Naive B cell (primary cell): ENCODE measurements around the gene LIN7A. TPM values are rescaled to one million over a fixed set of nuclear protein-coding genes. Genes with fewer than 3 reads are reported as not detected.

Experiments used
- ATAC-seq, 2 donors: fragments of 150-1000 bp; cut with Tn5 transposase; 2 replicates each; pipeline ENCODE4 v1.10.0; 2021; ENCODE audit warnings: low read depth in 2 of 2, mild to moderate bottlenecking in 2 of 2, moderate library complexity in 2 of 2
- DNase-seq: peaks from one replicate; pipeline ENCODE4 v3.0.0; 2022
- H3K27ac Mint-ChIP-seq, 6 donors: one replicate each; pipeline ENCODE4 v1.8.0; 2020 to 2022; ENCODE audit warnings: mild to moderate bottlenecking in 6 of 6, mixed read lengths in 6 of 6, moderate library complexity in 5 of 6, inconsistent platforms in 2 of 6
- H3K27me3 Mint-ChIP-seq, 3 donors: one replicate each; pipeline ENCODE4 v1.8.0; 2021 to 2022; ENCODE audit warnings: mixed read lengths in 3 of 3, mild to moderate bottlenecking in 1 of 3
- H3K36me3 Mint-ChIP-seq, 2 donors: one replicate each; pipeline ENCODE4 v1.8.0; 2020 to 2022; ENCODE audit warnings: mixed read lengths in 2 of 2, inconsistent platforms in 1 of 2, mild to moderate bottlenecking in 1 of 2
- H3K4me1 Mint-ChIP-seq, 3 donors: one replicate each; pipeline ENCODE4 v1.8.0; 2020 to 2022; ENCODE audit warnings: mixed read lengths in 3 of 3, inconsistent platforms in 1 of 3, mild to moderate bottlenecking in 1 of 3, moderate library complexity in 1 of 3
- H3K4me3 Mint-ChIP-seq, 8 donors: one replicate each; pipeline ENCODE4 v1.8.0; 2020 to 2022; ENCODE audit warnings: mild to moderate bottlenecking in 8 of 8, mixed read lengths in 8 of 8, moderate library complexity in 8 of 8, inconsistent platforms in 2 of 8
- H3K9me3 Mint-ChIP-seq, 7 donors: one replicate each; pipeline ENCODE4 v1.8.0; 2020 to 2022; ENCODE audit warnings: mixed read lengths in 7 of 7, mild to moderate bottlenecking in 5 of 7, inconsistent platforms in 2 of 7, moderate library complexity in 1 of 7
- polyA plus RNA-seq, 6 donors: library from polyadenylated mRNA; unstranded; fragments of 300-500 nt; fragmentation: Illumina TruSeq; gene quantifications; one replicate each; pipeline ENCODE4 v1.2.3, GENCODE V29; 2021; ENCODE audit warnings: low read depth in 6 of 6

LIN7A gene
- polyA plus RNA-seq, 6 donors from 2014 or later = 2.2 TPM; not detected in 5

DNA sequence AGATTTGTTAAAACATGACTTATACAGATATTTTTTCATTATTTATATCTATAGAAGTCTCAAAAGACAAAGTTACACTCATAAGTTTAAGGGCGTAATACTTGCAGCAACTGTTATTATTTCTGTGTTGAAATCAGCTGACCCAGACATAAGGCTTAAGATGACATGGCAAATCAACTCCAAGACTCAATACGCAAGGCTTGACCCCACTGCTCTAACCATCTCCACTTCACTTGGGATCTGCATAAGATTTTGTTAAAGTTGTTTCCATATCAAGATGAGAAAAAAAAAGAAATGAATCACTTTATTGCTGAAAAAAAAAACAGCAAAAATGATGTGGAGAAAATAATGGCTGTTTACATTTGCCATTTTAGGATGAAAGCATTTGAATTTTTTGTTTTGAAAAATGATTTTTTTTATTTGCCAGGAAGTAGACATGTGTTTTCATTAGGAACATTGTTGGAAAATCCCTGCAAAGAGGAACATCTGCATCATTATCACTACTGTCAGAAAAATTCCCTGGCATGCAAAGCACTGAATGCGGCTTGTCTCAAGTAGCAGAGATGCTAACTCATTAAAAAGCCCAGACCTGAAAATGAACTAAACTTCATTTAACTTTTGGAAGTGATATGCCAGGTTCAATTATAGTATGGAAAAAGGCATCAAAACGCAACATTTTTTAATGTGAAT is 73.5 kb downstream of the LIN7A start:
- ATAC-seq (no peak), DNase-seq (no peak)
- Mint-ChIP-seq H3K9me3 (peaks cover 0 to 4% (median 0%) of the 10 kb centered on the region in 7 donors), H3K4me3 (no peak overlapping the region), H3K36me3 (no peaks in the 10 kb centered on the region), H3K4me1 (no peaks in the 10 kb centered on the region), H3K27me3 (no peaks in the 10 kb centered on the region), H3K27ac (no peak overlapping the region)

DNA sequence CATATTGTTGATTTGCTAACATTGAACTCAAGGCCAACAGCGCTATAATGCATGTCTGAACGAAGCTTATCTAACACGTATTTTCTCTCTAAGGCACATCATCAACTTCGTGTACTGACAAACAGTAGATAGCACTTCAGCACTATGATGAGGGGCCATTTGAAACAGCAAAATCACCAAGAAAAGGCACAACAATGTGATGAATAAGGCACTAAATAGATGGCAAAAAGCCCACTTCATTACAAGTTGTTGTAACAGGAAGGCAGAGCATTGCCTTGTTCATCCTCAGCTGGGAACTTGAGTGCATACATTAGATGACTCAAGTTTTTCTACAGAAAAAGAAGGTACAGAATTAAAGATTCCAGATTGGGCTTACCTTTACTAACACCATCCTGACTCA is 75.2 kb downstream of the LIN7A start:
- no peaks in the 10 kb centered on the region for H3K36me3 Mint-ChIP-seq
- no peak overlapping the region for H3K27ac Mint-ChIP-seq
- no peak for ATAC-seq

DNA sequence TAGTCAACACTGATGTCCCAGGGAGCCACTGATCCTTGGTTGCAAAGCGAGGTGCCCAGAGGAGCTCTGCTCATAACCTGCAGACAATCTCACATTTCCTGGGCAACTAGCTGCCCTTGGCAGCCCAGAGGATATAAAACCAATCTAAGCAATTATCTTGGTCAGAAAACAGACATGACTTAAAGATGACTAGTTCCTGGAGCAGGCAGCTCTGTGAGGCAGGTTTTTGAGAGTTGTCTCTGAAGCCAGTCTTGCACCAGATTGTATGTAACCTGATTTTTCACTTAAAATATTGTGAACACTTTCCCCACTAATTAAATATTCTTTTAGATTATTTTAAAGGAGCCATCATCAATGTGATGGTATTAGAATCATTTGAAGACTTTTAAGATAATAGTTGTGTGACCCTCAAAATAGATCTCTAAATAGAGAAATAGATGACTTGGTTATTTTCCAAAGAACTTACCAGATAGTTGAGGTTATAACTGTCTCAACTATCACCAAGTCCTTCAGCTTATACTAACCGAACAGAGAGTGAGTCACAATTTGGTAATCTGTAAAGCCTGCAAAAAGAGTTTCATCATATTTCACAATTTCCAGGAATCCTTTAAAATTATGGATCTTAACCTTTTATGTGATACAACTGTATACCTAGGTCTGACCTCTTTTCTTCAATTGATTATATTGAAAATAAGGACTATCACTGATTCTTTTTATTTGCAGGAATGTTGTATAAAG is 75.9 kb downstream of the LIN7A start:
- no peaks in the 10 kb centered on the region for H3K27me3 Mint-ChIP-seq
- peaks cover 0 to 4% (median 0%) of the 10 kb centered on the region in 7 donors for H3K9me3 Mint-ChIP-seq
- no peak overlapping the region for H3K27ac Mint-ChIP-seq
- no peaks in the 10 kb centered on the region for H3K36me3 Mint-ChIP-seq
- H3K4me1 Mint-ChIP-seq = no peaks in the 10 kb centered on the region
- DNase-seq (no peak), ATAC-seq (no peak)
- no peak overlapping the region for H3K4me3 Mint-ChIP-seq

More for the DNA sequence above, 75.2 kb downstream of the LIN7A start:
- Mint-ChIP-seq H3K4me3 (no peak overlapping the region), H3K4me1 (no peaks in the 10 kb centered on the region), H3K9me3 (peaks cover 0 to 4% (median 0%) of the 10 kb centered on the region in 7 donors), H3K27me3 (no peaks in the 10 kb centered on the region)
- no peak for DNase-seq

DNA sequence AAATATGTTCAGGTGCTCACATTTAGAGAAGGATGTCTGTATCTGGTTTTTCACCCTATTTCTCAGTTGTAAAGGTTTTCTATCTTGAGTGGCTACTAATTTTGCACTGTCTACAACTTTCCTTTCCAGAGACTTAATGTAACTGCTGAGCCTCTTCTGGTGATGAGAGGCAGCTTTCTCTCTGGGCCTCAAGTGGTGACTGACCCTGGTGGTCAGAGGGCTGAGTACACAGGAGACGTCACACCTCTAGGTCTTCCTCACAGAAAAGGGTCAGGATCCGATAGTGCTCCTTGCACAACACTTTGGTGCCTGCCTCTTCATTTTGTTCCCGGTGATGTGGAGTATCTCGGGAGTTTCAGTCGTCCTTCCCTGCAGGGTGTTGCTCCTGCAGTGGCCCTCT is 76.8 kb downstream of the LIN7A start:
- no peaks in the 10 kb centered on the region for H3K36me3 Mint-ChIP-seq
- H3K4me1 Mint-ChIP-seq = no peaks in the 10 kb centered on the region
- H3K4me3 Mint-ChIP-seq = no peak overlapping the region
- no peaks in the 10 kb centered on the region for H3K27me3 Mint-ChIP-seq
- peaks cover 0 to 6% (median 0%) of the 10 kb centered on the region in 7 donors for H3K9me3 Mint-ChIP-seq
- DNase-seq (no peak), ATAC-seq (no peak)
- H3K27ac Mint-ChIP-seq = no peak overlapping the region

DNA sequence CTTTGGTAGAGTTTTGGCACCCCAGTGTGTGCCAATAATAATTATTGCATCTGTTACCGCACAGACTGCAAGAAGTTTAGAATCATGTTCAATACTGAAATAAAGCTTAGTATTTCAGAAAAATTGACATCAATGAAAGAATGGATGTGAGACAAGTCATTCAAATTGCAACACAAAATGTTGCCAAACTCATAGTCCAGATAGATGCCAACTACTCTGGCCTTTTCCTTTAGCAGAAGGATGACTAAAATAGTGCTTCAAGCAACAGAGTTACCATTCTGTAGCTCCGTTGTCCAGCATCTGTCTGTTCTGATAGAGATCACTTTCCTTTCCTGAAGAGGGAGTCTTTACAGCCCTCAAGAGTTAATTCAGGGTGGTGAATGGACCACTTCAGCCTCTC is 77.5 kb downstream of the LIN7A start:
- H3K27me3 Mint-ChIP-seq = no peaks in the 10 kb centered on the region
- no peaks in the 10 kb centered on the region for H3K4me1 Mint-ChIP-seq
- no peak for DNase-seq
- H3K36me3 Mint-ChIP-seq = no peaks in the 10 kb centered on the region
- peaks cover 0 to 6% (median 0%) of the 10 kb centered on the region in 7 donors for H3K9me3 Mint-ChIP-seq
- no peak overlapping the region for H3K4me3 Mint-ChIP-seq
- H3K27ac Mint-ChIP-seq = no peak overlapping the region
- no peak for ATAC-seq

DNA sequence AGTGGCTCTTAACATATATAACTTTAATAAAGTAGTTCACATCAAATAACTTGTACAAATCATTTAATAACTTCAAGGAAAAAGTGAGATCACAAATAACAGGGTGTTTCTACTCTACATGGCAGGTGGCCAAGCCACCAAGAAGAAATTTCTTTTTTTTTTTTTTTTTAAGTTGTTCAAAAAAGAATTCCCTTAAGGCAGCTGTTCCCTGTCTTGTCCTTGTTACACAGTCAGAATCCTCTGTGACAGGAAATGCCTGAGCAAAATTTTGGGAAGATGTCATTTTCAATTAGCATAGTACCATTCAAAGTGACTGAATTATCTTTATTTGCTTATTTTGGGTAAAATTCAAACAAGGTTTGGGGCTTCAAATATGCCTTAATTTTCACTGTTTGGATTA is 79.4 kb downstream of the LIN7A start:
- DNase-seq (no peak), ATAC-seq (no peak)
- Mint-ChIP-seq H3K27me3 (no peaks in the 10 kb centered on the region), H3K4me1 (no peaks in the 10 kb centered on the region), H3K9me3 (peaks cover 0 to 6% (median 0%) of the 10 kb centered on the region in 7 donors), H3K27ac (no peak overlapping the region), H3K4me3 (no peak overlapping the region), H3K36me3 (no peaks in the 10 kb centered on the region)

DNA sequence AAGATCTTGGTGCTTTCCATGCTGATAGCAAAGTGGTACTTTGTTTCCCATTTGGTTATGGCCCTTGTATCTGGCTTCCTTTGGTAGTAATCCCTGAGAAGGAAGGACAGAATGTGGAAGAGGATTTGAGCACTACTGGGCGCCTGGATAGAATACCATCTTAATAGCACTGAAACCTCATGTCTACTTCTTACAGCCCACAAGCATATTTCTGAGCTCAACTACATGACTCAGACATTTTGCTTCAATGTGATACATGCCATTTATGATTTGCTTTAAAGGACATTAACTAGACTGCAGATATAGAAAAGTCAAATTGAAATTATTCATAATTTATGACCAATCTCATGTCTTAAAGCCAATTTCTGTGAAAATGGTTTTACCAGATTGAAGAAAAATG is 80.4 kb downstream of the LIN7A start:
- no peak overlapping the region for H3K27ac Mint-ChIP-seq
- DNase-seq = no peak
- no peaks in the 10 kb centered on the region for H3K27me3 Mint-ChIP-seq
- no peak overlapping the region for H3K4me3 Mint-ChIP-seq
- ATAC-seq = no peak
- H3K4me1 Mint-ChIP-seq = no peaks in the 10 kb centered on the region
- H3K36me3 Mint-ChIP-seq = no peaks in the 10 kb centered on the region
- peaks cover 0 to 6% (median 0%) of the 10 kb centered on the region in 7 donors for H3K9me3 Mint-ChIP-seq

DNA sequence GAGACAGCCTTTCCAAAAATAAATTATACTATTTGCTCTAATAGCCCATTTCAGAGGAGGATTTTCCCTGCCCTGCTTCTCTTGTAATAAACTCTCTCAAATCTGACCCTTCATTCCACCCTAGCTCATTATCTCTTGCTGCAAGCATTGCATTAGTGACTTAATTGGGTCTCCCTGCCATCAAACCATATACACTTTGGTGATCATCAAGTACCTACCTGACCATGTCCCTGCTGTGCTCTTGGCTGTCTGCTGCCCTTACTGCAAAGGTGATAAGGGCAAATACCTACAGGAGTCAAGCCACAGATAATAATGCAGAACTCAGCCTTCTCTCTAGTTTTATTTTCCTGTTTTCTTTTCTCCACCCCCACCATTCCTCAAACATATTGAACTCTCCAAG is 88.4 kb downstream of the LIN7A start:
- ATAC-seq (no peak), DNase-seq (no peak)
- Mint-ChIP-seq H3K27ac (no peak overlapping the region), H3K4me3 (no peak overlapping the region), H3K27me3 (no peaks in the 10 kb centered on the region), H3K36me3 (no peaks in the 10 kb centered on the region), H3K4me1 (no peaks in the 10 kb centered on the region), H3K9me3 (peaks cover 0 to 8% (median 0%) of the 10 kb centered on the region in 7 donors)

DNA sequence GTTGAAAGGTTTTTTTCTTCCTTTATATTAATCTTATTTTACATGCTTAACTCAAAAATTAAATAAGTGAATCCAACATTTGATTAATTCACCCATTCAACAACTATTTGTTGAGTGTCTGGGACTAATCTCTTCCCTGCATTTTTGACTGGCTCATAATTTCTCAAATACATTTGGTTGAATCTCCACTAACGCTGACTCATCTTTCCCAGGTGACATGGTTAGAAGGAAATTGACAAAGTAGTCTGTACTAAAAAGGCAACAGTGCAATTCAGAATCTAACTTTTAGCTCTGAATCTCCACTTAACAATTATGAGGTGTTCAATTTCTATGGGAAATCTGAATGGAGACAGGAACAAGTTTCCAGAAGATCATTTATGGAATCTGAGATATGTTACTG is 88.9 kb downstream of the LIN7A start:
- Mint-ChIP-seq H3K4me1 (no peaks in the 10 kb centered on the region), H3K36me3 (no peaks in the 10 kb centered on the region), H3K27ac (no peak overlapping the region), H3K4me3 (no peak overlapping the region), H3K27me3 (no peaks in the 10 kb centered on the region), H3K9me3 (peaks cover 0 to 8% (median 0%) of the 10 kb centered on the region in 7 donors)
- DNase-seq (no peak), ATAC-seq (no peak)

DNA sequence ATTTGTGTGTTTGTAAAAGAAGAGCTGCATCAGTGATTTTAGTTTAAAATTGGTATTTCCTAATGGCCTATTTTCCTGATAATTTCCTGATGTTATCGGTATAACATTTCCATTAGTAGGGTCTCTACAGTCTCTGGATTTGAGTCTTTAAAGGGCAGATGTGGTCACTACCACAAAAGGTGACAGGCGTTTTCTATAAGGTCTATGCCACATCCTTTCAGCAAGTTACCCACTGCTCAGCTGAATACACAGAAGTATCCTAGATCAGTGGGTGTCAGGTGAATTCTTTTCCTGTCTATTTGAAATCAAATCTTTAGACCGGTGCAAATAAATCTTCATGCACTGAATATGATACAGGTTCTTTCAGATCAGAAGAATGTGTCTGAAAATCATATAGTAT is 90.2 kb downstream of the LIN7A start:
- Mint-ChIP-seq H3K4me3 (no peak overlapping the region), H3K9me3 (peaks cover 0 to 8% (median 0%) of the 10 kb centered on the region in 7 donors), H3K36me3 (no peaks in the 10 kb centered on the region), H3K27ac (no peak overlapping the region), H3K4me1 (no peaks in the 10 kb centered on the region), H3K27me3 (no peaks in the 10 kb centered on the region)
- ATAC-seq (no peak), DNase-seq (no peak)

DNA sequence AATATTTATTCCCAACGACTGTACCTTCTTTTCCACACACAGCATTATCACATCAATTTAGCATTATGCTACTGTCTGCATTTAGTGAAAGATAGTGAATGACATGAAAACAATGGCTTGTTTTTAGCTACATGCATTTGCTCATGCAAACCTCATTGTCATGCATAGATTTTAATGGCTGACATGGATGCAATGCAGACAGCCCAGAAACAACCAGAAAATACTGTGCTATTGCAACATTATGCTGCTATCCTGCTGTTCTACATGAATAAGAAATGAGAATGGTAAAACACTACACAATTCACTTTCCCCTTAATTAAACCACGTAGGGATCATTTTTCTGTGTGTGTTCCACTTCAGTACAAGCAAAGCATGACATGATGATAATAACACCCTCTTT is 90.8 kb downstream of the LIN7A start:
- DNase-seq (no peak), ATAC-seq (no peak)
- no peak overlapping the region for H3K27ac Mint-ChIP-seq
- H3K4me3 Mint-ChIP-seq = no peak overlapping the region
- no peaks in the 10 kb centered on the region for H3K27me3 Mint-ChIP-seq
- no peaks in the 10 kb centered on the region for H3K36me3 Mint-ChIP-seq
- no peaks in the 10 kb centered on the region for H3K4me1 Mint-ChIP-seq
- H3K9me3 Mint-ChIP-seq = peaks cover 0 to 8% (median 0%) of the 10 kb centered on the region in 7 donors

DNA sequence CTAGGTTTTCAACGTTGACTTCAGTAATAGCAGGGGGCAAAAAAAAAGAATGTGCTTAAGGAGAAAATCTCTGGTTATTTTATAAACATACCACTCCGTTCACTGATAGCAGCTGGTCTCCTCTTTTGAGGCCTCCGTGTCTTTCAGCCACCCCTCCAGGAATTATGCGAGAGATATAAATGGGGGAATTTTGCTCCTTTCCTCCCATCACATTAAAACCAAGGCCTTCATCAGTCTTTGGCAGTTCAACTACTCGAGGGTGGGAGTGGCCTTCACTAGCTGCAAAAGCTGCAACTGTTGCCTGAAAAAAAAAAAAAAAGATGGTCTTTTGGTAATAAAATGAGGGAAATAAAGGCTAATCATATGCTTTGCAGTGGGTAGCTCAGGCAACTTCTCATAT is 92.1 kb downstream of the LIN7A start:
- H3K4me1 Mint-ChIP-seq = no peaks in the 10 kb centered on the region
- DNase-seq (no peak), ATAC-seq (no peak)
- no peak overlapping the region for H3K27ac Mint-ChIP-seq
- no peaks in the 10 kb centered on the region for H3K27me3 Mint-ChIP-seq
- no peak overlapping the region for H3K4me3 Mint-ChIP-seq
- no peaks in the 10 kb centered on the region for H3K36me3 Mint-ChIP-seq
- H3K9me3 Mint-ChIP-seq = peaks cover 0 to 8% (median 0%) of the 10 kb centered on the region in 7 donors

DNA sequence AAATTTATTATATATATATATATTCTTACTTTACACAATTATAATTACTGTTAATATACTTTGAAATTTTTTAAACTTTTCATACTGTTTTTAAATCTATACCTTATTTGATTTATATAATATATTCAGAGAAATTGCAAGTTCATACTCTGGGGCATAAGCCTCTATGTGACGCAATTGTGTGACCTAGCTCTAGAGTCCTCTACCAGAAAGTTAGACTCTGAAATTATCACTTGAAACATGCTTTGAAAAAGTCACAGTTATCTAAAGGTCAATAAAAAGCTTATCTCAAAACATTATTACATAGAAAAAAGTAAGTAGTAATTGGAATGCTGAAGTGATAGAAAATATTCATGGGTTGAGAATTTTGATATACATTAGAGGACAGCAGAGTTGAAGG is 93.8 kb downstream of the LIN7A start:
- DNase-seq = no peak
- Mint-ChIP-seq H3K36me3 (no peaks in the 10 kb centered on the region), H3K27me3 (no peaks in the 10 kb centered on the region), H3K4me1 (no peaks in the 10 kb centered on the region), H3K27ac (no peak overlapping the region), H3K9me3 (peaks cover 0 to 2% (median 0%) of the 10 kb centered on the region in 7 donors), H3K4me3 (no peak overlapping the region)
- ATAC-seq = no peak

DNA sequence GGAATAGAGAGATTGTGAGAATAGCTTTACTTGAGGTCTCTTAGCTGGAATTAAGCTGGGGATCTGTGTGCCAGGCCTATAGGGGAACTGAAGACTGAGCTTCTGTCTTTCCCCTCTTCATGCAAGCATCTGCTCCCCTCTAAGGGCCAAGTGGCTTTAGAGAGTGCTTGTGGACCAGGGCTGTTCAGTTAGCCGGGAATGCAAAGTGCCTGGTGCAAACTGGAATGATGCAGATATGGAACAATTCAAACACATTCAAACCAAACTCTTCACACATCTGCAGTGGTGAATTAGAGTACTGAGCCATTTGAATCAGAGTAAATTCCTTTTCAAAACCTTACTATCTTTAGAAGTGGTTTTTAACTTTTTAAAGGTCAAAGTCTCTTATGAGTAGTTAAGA is 99.0 kb downstream of the LIN7A start:
- ATAC-seq = no peak
- Mint-ChIP-seq H3K4me3 (no peak overlapping the region), H3K36me3 (no peaks in the 10 kb centered on the region)

More for the DNA sequence above, 99.0 kb downstream of the LIN7A start:
- Mint-ChIP-seq H3K27me3 (no peaks in the 10 kb centered on the region), H3K27ac (no peak overlapping the region), H3K9me3 (peaks cover 0 to 3% (median 0%) of the 10 kb centered on the region in 7 donors), H3K4me1 (no peaks in the 10 kb centered on the region)
- DNase-seq = no peak
